ENCODE results near the gene CXCL3. TPM values are rescaled to one million over a fixed set of nuclear protein-coding genes. Genes with fewer than 3 reads are reported as not detected.

Gene CXCL3
- total and polyA plus RNA-seq, 3 experiments from 2014 or later, result not detected

DNA sequence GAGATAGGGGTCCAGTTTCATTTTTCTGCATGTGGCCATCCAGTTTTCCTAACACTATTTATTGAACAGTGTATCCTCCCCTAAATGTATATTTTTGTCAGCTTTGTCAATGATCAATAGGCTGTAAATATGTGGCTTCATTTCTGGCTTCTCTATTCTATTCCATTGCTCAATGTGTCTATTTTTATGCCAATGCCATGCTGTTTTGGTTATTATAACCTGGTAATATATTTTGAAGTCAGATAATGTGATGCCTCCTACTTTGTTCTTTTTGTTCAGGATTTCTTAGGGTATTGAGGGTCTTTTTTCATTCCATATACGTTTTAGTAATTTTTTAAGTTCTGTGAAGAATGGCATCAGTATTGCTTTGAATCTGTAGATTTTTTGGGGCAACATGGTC is 8.7 kb upstream of the CXCL3 start:
- peaks cover 3 to 21% (median 11%) of the 10 kb centered on the region in 5 donors for H3K9me3 Mint-ChIP-seq
- POLR2A ChIA-PET, result no interaction called here
- CTCF ChIA-PET, result no interaction called here

DNA sequence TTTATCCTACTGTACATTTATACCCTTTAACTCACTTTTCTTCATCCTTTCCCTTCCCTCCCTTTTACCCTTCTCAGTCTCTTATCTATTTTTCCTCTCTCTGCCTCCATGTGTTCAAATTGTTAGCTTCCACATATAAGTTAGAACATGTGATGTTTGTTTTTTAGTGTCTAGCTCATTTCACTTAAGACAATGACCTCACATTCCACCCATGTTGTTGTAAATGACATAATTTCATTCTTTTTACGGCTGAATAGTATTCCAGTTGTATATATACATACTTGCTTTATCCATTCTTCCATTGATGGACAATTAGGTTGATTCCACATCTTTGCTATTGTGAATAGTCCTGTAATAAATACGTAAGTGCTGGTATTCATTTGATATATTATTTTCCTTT is 7.3 kb upstream of the CXCL3 start:
- CTCF ChIA-PET, result no interaction called here
- no peak overlapping the region for H3K27ac ChIP-seq (ENCODE audit: low read depth, low read length)
- no peaks in the 10 kb centered on the region for H3K36me3 ChIP-seq (ENCODE audit: insufficient read depth, low read length)
- H3K4me3 ChIP-seq (ENCODE audit: low read length), result no peak overlapping the region
- Mint-ChIP-seq H3K27me3 (peaks cover 1 to 40% of the 10 kb centered on the region in 2 donors), H3K4me1 (no peaks in the 10 kb centered on the region), H3K4me3 (no peak overlapping the region), H3K36me3 (no peaks in the 10 kb centered on the region), H3K9me3 (peaks cover 3 to 21% (median 11%) of the 10 kb centered on the region in 5 donors), H3K27ac (no peak overlapping the region)
- no peaks in the 10 kb centered on the region for H3K27me3 ChIP-seq (ENCODE audit: insufficient read depth, low read length, poor library complexity, severe bottlenecking)
- H3K4me1 ChIP-seq (ENCODE audit: insufficient read depth, low read length), result no peaks in the 10 kb centered on the region
- DNase-seq, result no peak
- H3K9me3 ChIP-seq (ENCODE audit: low read length), result no peaks in the 10 kb centered on the region
- POLR2A ChIA-PET, result interaction anchor here (0.7 kb wide), 1 partner anchor 72 kb away, joined by 3 read pairs; no protein-coding TSS in a partner anchor

More for the DNA sequence above, 8.7 kb upstream of the CXCL3 start:
- Histone ChIP-seq H3K9me3 (ENCODE audit: low read length) (no peaks in the 10 kb centered on the region), H3K36me3 (ENCODE audit: insufficient read depth, low read length) (no peaks in the 10 kb centered on the region), H3K4me3 (ENCODE audit: low read length) (no peak overlapping the region), H3K4me1 (ENCODE audit: insufficient read depth, low read length) (no peaks in the 10 kb centered on the region), H3K27me3 (ENCODE audit: insufficient read depth, low read length, poor library complexity, severe bottlenecking) (no peaks in the 10 kb centered on the region), H3K27ac (ENCODE audit: low read depth, low read length) (no peak overlapping the region)
- Mint-ChIP-seq H3K36me3 (no peaks in the 10 kb centered on the region), H3K27ac (no peak overlapping the region), H3K4me3 (no peak overlapping the region), H3K27me3 (peaks cover 1 to 28% of the 10 kb centered on the region in 2 donors), H3K4me1 (no peaks in the 10 kb centered on the region)
- no peak for DNase-seq

- no peak overlapping the region for H3K27ac Mint-ChIP-seq
- H3K27me3 ChIP-seq (ENCODE audit: insufficient read depth, low read length, poor library complexity, severe bottlenecking), result no peaks in the 10 kb centered on the region
Measured at GRCh38 chr4:74045247-74045646, 6.8 kb upstream of the CXCL3 start.

GRCh38 chr4:74044677-74045076 is 6.2 kb upstream of the CXCL3 start:
- H3K36me3 Mint-ChIP-seq, result no peaks in the 10 kb centered on the region
- Histone ChIP-seq H3K4me1 (ENCODE audit: insufficient read depth, low read length) (no peaks in the 10 kb centered on the region), H3K4me3 (ENCODE audit: low read length) (no peak overlapping the region), H3K27ac (ENCODE audit: low read depth, low read length) (no peak overlapping the region), H3K36me3 (ENCODE audit: insufficient read depth, low read length) (no peaks in the 10 kb centered on the region), H3K9me3 (ENCODE audit: low read length) (no peaks in the 10 kb centered on the region), H3K27me3 (ENCODE audit: insufficient read depth, low read length, poor library complexity, severe bottlenecking) (no peaks in the 10 kb centered on the region)
- peaks cover 1 to 21% (median 11%) of the 10 kb centered on the region in 5 donors for H3K9me3 Mint-ChIP-seq
- no peak overlapping the region for H3K27ac Mint-ChIP-seq
- H3K27me3 Mint-ChIP-seq, result peaks cover 10 to 49% of the 10 kb centered on the region in 2 donors
- H3K4me3 Mint-ChIP-seq, result no peak overlapping the region
- DNase-seq, result no peak
- ChIA-PET CTCF (no interaction called here), POLR2A (no interaction called here)
- peaks cover 0 to 2% (median under 1%) of the 10 kb centered on the region in 3 donors for H3K4me1 Mint-ChIP-seq

More at GRCh38 chr4:74045247-74045646, 6.8 kb upstream of the CXCL3 start:
- Histone ChIP-seq H3K9me3 (ENCODE audit: low read length) (no peaks in the 10 kb centered on the region), H3K4me3 (ENCODE audit: low read length) (no peak overlapping the region), H3K4me1 (ENCODE audit: insufficient read depth, low read length) (no peaks in the 10 kb centered on the region), H3K36me3 (ENCODE audit: insufficient read depth, low read length) (no peaks in the 10 kb centered on the region), H3K27ac (ENCODE audit: low read depth, low read length) (no peak overlapping the region)
- H3K4me1 Mint-ChIP-seq, result peaks cover 0 to under 1% (median 0%) of the 10 kb centered on the region in 3 donors
- POLR2A ChIA-PET, result no interaction called here
- H3K36me3 Mint-ChIP-seq, result no peaks in the 10 kb centered on the region
- CTCF ChIA-PET, result no interaction called here
- H3K9me3 Mint-ChIP-seq, result peaks cover 2 to 21% (median 11%) of the 10 kb centered on the region in 5 donors
- peaks cover 7 to 43% of the 10 kb centered on the region in 2 donors for H3K27me3 Mint-ChIP-seq
- no peak for DNase-seq
- H3K4me3 Mint-ChIP-seq, result no peak overlapping the region

GRCh38 chr4:74042681-74043080 is 4.2 kb upstream of the CXCL3 start:
- POLR2A ChIA-PET, result no interaction called here
- no peak for DNase-seq
- CTCF ChIA-PET, result no interaction called here
- Histone ChIP-seq H3K36me3 (ENCODE audit: insufficient read depth, low read length) (no peaks in the 10 kb centered on the region), H3K27ac (ENCODE audit: low read depth, low read length) (no peak overlapping the region), H3K4me1 (ENCODE audit: insufficient read depth, low read length) (no peaks in the 10 kb centered on the region), H3K9me3 (ENCODE audit: low read length) (no peaks in the 10 kb centered on the region), H3K4me3 (ENCODE audit: low read length) (no peak overlapping the region), H3K27me3 (ENCODE audit: insufficient read depth, low read length, poor library complexity, severe bottlenecking) (no peaks in the 10 kb centered on the region)
- peaks cover 8 to 15% (median 13%) of the 10 kb centered on the region in 3 donors for H3K4me1 Mint-ChIP-seq
- peaks cover 1 to 13% (median 9%) of the 10 kb centered on the region in 5 donors for H3K9me3 Mint-ChIP-seq
- H3K27me3 Mint-ChIP-seq, result peaks cover 20 to 52% of the 10 kb centered on the region in 2 donors
- no peak overlapping the region for H3K27ac Mint-ChIP-seq
- H3K4me3 Mint-ChIP-seq, result no peak overlapping the region
- H3K36me3 Mint-ChIP-seq, result no peaks in the 10 kb centered on the region

DNA sequence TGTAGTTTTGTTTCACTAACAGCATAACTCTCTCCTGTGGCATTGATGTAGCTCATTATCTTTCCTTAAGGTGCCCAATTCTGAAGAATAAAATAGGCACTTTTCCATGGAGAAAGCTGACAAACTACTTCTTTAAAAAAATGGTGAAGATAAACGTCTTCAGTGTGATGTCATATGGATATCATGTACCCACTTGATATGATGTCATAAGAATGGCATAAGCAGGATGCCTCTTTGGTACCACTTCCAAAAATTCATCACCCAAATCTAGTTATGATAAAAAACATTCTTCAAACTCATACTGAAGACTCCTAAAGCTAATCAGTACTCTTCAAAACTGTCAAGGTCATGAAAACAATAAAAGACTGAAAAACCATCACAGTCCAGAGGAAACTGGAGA is 2.9 kb upstream of the CXCL3 start:
- DNase-seq, result no peak
- CTCF ChIA-PET, result no interaction called here
- Mint-ChIP-seq H3K27ac (no peak overlapping the region), H3K27me3 (peaks cover 28 to 52% of the 10 kb centered on the region in 2 donors), H3K4me1 (peaks cover 8 to 17% (median 14%) of the 10 kb centered on the region in 3 donors), H3K4me3 (no peak overlapping the region), H3K9me3 (peaks cover 0 to 6% (median 1%) of the 10 kb centered on the region in 5 donors), H3K36me3 (no peaks in the 10 kb centered on the region)
- Histone ChIP-seq H3K27ac (ENCODE audit: low read depth, low read length) (no peak overlapping the region), H3K9me3 (ENCODE audit: low read length) (no peaks in the 10 kb centered on the region), H3K27me3 (ENCODE audit: insufficient read depth, low read length, poor library complexity, severe bottlenecking) (no peaks in the 10 kb centered on the region), H3K4me3 (ENCODE audit: low read length) (no peak overlapping the region), H3K36me3 (ENCODE audit: insufficient read depth, low read length) (no peaks in the 10 kb centered on the region), H3K4me1 (ENCODE audit: insufficient read depth, low read length) (no peaks in the 10 kb centered on the region)
- POLR2A ChIA-PET, result no interaction called here

- H3K36me3 Mint-ChIP-seq, result no peaks in the 10 kb centered on the region
- no peaks in the 10 kb centered on the region for H3K9me3 ChIP-seq (ENCODE audit: low read length)
- peak overlapping the region; percentile 45 for H3K4me3 ChIP-seq (ENCODE audit: low read length)
- POLR2A ChIA-PET, result no interaction called here
- peaks cover 0 to 4% (median 0%) of the 10 kb centered on the region in 5 donors for H3K9me3 Mint-ChIP-seq
- H3K36me3 ChIP-seq (ENCODE audit: insufficient read depth, low read length), result no peaks in the 10 kb centered on the region
- H3K27me3 ChIP-seq (ENCODE audit: insufficient read depth, low read length, poor library complexity, severe bottlenecking), result no peaks in the 10 kb centered on the region
- H3K27ac ChIP-seq (ENCODE audit: low read depth, low read length), result peak overlapping the region; percentile 74
- H3K27ac Mint-ChIP-seq, result peak overlapping the region in 1 of 8 donors; percentile 39
- peaks cover 30 to 65% of the 10 kb centered on the region in 2 donors for H3K27me3 Mint-ChIP-seq
- no peaks in the 10 kb centered on the region for H3K4me1 ChIP-seq (ENCODE audit: insufficient read depth, low read length)
- DNase-seq, result no peak
- CTCF ChIA-PET, result interaction anchor here (1.3 to 1.9 kb wide), 2 partner anchors 15 to 22 kb away, joined by 3 to 4 read pairs; no protein-coding TSS in a partner anchor
- peak overlapping the region in 6 of 7 donors; percentile 6 to 78 (median 60) for H3K4me3 Mint-ChIP-seq
- peaks cover 8 to 17% (median 14%) of the 10 kb centered on the region in 3 donors for H3K4me1 Mint-ChIP-seq
Measured at GRCh38 chr4:74039315-74039763, 850 bp upstream of the CXCL3 start.

- Histone ChIP-seq H3K4me1 (ENCODE audit: insufficient read depth, low read length) (no peaks in the 10 kb centered on the region), H3K36me3 (ENCODE audit: insufficient read depth, low read length) (no peaks in the 10 kb centered on the region), H3K9me3 (ENCODE audit: low read length) (no peaks in the 10 kb centered on the region), H3K4me3 (ENCODE audit: low read length) (no peak overlapping the region), H3K27ac (ENCODE audit: low read depth, low read length) (peak overlapping the region; percentile 44), H3K27me3 (ENCODE audit: insufficient read depth, low read length, poor library complexity, severe bottlenecking) (no peaks in the 10 kb centered on the region)
- Mint-ChIP-seq H3K9me3 (peaks cover 0 to 4% (median 0%) of the 10 kb centered on the region in 5 donors), H3K27me3 (peaks cover 30 to 60% of the 10 kb centered on the region in 2 donors), H3K4me1 (peaks cover 8 to 17% (median 14%) of the 10 kb centered on the region in 3 donors), H3K36me3 (no peaks in the 10 kb centered on the region), H3K27ac (peak overlapping the region in 1 of 8 donors; percentile 38), H3K4me3 (peak overlapping the region in 6 of 7 donors; percentile 23 to 82 (median 72))
- ChIA-PET CTCF (interaction anchor here (1.3 to 1.9 kb wide), 2 partner anchors 14 to 21 kb away, joined by 3 to 4 read pairs; no protein-coding TSS in a partner anchor), POLR2A (no interaction called here)
- DNase-seq, result no peak
Measured at GRCh38 chr4:74038086-74038424, 434 bp downstream of the CXCL3 start.

Measured in CD8-positive, alpha-beta memory T cell (primary cell).